Measurements from ENCODE around the gene SELENOO. TPM values are rescaled to one million over a fixed set of nuclear protein-coding genes. Genes with fewer than 3 reads are reported as not detected.
A peak's percentile ranks its signal among the peaks of the same experiment; 100 is the strongest.

The SELENOO gene
- total and polyA plus RNA-seq, 12 donors = 9.6 to 29.8 (median 12.2) TPM

GRCh38 chr22:50216055-50216683, 15.4 kb downstream of the SELENOO start:
- ATAC-seq (no peak), DNase-seq (no peak)
- no peak for TF ChIP-seq CTCF (IDR thresholded peaks at IDR 0.05)
- peaks cover 0 to 15% (median 6%) of the 10 kb centered on the region in 9 donors for H3K4me1 ChIP-seq
- H3K4me3 ChIP-seq = no peak overlapping the region
- H3K9me3 ChIP-seq = no peaks in the 10 kb centered on the region
- peaks cover 9 to 99% (median 54%) of the 10 kb centered on the region in 9 donors for H3K36me3 ChIP-seq
- H3K27me3 ChIP-seq = no peaks in the 10 kb centered on the region
- 84 to 89% methylated on average over 15 of the region's 15 CpGs for WGBS, 2 donors
- intact Hi-C loops (cut with DNase I) = no loop called here
- H3K27ac ChIP-seq = peak overlapping the region in 1 of 10 donors; percentile 48

- Histone ChIP-seq H3K9me3 (no peaks in the 10 kb centered on the region), H3K4me3 (no peak overlapping the region), H3K36me3 (peaks cover 9 to 99% (median 58%) of the 10 kb centered on the region in 9 donors), H3K27ac (no peak overlapping the region), H3K27me3 (no peaks in the 10 kb centered on the region), H3K4me1 (peaks cover 0 to 15% (median 6%) of the 10 kb centered on the region in 9 donors)
- WGBS, 2 donors = 93 to 95% methylated on average over 57 of the region's 57 CpGs
- intact Hi-C loops (cut with DNase I) = no loop called here
- no peak for DNase-seq
- ATAC-seq = no peak
- no peak for TF ChIP-seq CTCF (IDR thresholded peaks at IDR 0.05)
Measured at GRCh38 chr22:50216684-50217520, 16.1 kb downstream of the SELENOO start.

GRCh38 chr22:50217543-50218152, 16.8 kb downstream of the SELENOO start:
- intact Hi-C loops (cut with DNase I) = no loop called here
- Histone ChIP-seq H3K4me3 (no peak overlapping the region), H3K27me3 (no peaks in the 10 kb centered on the region), H3K9me3 (no peaks in the 10 kb centered on the region), H3K4me1 (peaks cover 0 to 15% (median 6%) of the 10 kb centered on the region in 9 donors), H3K36me3 (peaks cover 10 to 99% (median 56%) of the 10 kb centered on the region in 9 donors), H3K27ac (no peak overlapping the region)
- no peak for DNase-seq
- TF ChIP-seq CTCF (IDR thresholded peaks at IDR 0.05) = no peak
- WGBS, 2 donors = 86 to 88% methylated on average over 21 of the region's 21 CpGs
- no peak for ATAC-seq

Data from heart right ventricle (tissue), 16 donors.